Colonic mucosa (tissue), 4 donors: Measurements from ENCODE around the gene ZNHIT1. TPM values are rescaled to one million over a fixed set of nuclear protein-coding genes. Genes with fewer than 3 reads are reported as not detected.

Experiments used
- DNase-seq: peaks from one replicate; pipeline ENCODE4 v3.0.0-alpha.2; 2020
- H3K27ac ChIP-seq: fragments of 200-600 bp; one replicate; pipeline ENCODE4 v1.8.0; 2021
- H3K27me3 ChIP-seq: fragments of 200-600 bp; one replicate; pipeline ENCODE4 v1.8.0; 2021
- H3K36me3 ChIP-seq: fragments of 200-600 bp; one replicate; pipeline ENCODE4 v1.8.0; 2021
- H3K4me1 ChIP-seq: fragments of 200-600 bp; one replicate; pipeline ENCODE4 v1.8.0; 2021; ENCODE audit warnings: mild to moderate bottlenecking
- H3K4me3 ChIP-seq: fragments of 200-600 bp; one replicate; pipeline ENCODE4 v1.8.0; 2021
- H3K9ac ChIP-seq, 2 donors: one replicate each; pipeline ENCODE4 v1.7.0; 2013; ENCODE audit warnings: control low read depth in 2 of 2, low read depth in 2 of 2, low read length in 2 of 2
- H3K9me3 ChIP-seq: fragments of 200-600 bp; one replicate; pipeline ENCODE4 v1.8.0; 2021
- intact Hi-C: fragments of 100-400 bp; cut with DNase I; formaldehyde crosslinking; loops from one replicate; pipeline ENCODE4 v1.14.1; 2022
- total RNA-seq, 2 donors: library from RNA; stranded (reverse); fragmentation: NEBNext Ultra II Directional in 1 of 2; extraction: Animal tissue kit (Norgen Biotek cat#: 25700) in 1 of 2; gene quantifications; one replicate each; pipeline ENCODE4 v1.2.1, GENCODE V29; 2021
- TF ChIP-seq, protein P1 (sequence below): fragments of 200-600 bp; IDR thresholded peaks from one replicate; pipeline ENCODE4 v1.8.0; 2022; ENCODE audit warnings: antibody characterized with exemption, mild to moderate bottlenecking
- donor health status: healthy.
- donor health status: DM: no; HTN: no; CAD: no.
- donor health status: DM: no; HTN: no; CAD: no.

The ZNHIT1 gene
- total RNA-seq, 2 donors from 2014 or later = 85.7 to 98.1 TPM

GRCh38 chr7:101223528-101223927 is 5.6 kb downstream of the ZNHIT1 start:
- no peaks in the 10 kb centered on the region for H3K4me1 ChIP-seq
- no peaks in the 10 kb centered on the region for H3K27me3 ChIP-seq
- TF ChIP-seq, protein P1, sequence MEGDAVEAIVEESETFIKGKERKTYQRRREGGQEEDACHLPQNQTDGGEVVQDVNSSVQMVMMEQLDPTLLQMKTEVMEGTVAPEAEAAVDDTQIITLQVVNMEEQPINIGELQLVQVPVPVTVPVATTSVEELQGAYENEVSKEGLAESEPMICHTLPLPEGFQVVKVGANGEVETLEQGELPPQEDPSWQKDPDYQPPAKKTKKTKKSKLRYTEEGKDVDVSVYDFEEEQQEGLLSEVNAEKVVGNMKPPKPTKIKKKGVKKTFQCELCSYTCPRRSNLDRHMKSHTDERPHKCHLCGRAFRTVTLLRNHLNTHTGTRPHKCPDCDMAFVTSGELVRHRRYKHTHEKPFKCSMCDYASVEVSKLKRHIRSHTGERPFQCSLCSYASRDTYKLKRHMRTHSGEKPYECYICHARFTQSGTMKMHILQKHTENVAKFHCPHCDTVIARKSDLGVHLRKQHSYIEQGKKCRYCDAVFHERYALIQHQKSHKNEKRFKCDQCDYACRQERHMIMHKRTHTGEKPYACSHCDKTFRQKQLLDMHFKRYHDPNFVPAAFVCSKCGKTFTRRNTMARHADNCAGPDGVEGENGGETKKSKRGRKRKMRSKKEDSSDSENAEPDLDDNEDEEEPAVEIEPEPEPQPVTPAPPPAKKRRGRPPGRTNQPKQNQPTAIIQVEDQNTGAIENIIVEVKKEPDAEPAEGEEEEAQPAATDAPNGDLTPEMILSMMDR = no peak
- no peaks in the 10 kb centered on the region for H3K9me3 ChIP-seq
- no peak overlapping the region for H3K27ac ChIP-seq
- intact Hi-C loops = no loop called here
- DNase-seq = no peak
- peaks cover 11% of the 10 kb centered on the region for H3K36me3 ChIP-seq
- H3K9ac ChIP-seq = no peak overlapping the region
- H3K4me3 ChIP-seq = no peak overlapping the region

- no peak overlapping the region for H3K4me3 ChIP-seq
- TF ChIP-seq, protein P1 = no peak
- no peak overlapping the region for H3K9ac ChIP-seq
- H3K9me3 ChIP-seq = no peaks in the 10 kb centered on the region
- H3K27ac ChIP-seq = no peak overlapping the region
- H3K36me3 ChIP-seq = peaks cover 11% of the 10 kb centered on the region
- no peak for DNase-seq
- H3K27me3 ChIP-seq = no peaks in the 10 kb centered on the region
- H3K4me1 ChIP-seq = no peaks in the 10 kb centered on the region
- intact Hi-C loops = no loop called here
Observed at GRCh38 chr7:101225650-101226049, 7.7 kb downstream of the ZNHIT1 start.

- no peak overlapping the region for H3K4me3 ChIP-seq
- DNase-seq = no peak
- H3K9me3 ChIP-seq = no peaks in the 10 kb centered on the region
- H3K27me3 ChIP-seq = no peaks in the 10 kb centered on the region
- H3K4me1 ChIP-seq = no peaks in the 10 kb centered on the region
- H3K9ac ChIP-seq = no peak overlapping the region
- TF ChIP-seq, protein P1 = no peak
- intact Hi-C loops = no loop called here
- H3K27ac ChIP-seq = no peak overlapping the region
- peaks cover 11% of the 10 kb centered on the region for H3K36me3 ChIP-seq
Observed at GRCh38 chr7:101226721-101227120, 8.8 kb downstream of the ZNHIT1 start.

- TF ChIP-seq, protein P1 = no peak
- Histone ChIP-seq H3K4me3 (peak overlapping the region; percentile 29), H3K27me3 (no peaks in the 10 kb centered on the region), H3K9me3 (no peaks in the 10 kb centered on the region), H3K27ac (peak overlapping the region; percentile 68), H3K36me3 (no peaks in the 10 kb centered on the region), H3K4me1 (no peaks in the 10 kb centered on the region), H3K9ac (peak overlapping the region; percentile 63 to 79)
- peak; percentile 55 for DNase-seq
- intact Hi-C loops = no loop called here
Observed at GRCh38 chr7:101231644-101232043, 13.7 kb downstream of the ZNHIT1 start.

- H3K27ac ChIP-seq = peak overlapping the region; percentile 68
- H3K4me1 ChIP-seq = no peaks in the 10 kb centered on the region
- peak overlapping the region; percentile 29 for H3K4me3 ChIP-seq
- H3K9me3 ChIP-seq = no peaks in the 10 kb centered on the region
- no peaks in the 10 kb centered on the region for H3K36me3 ChIP-seq
- peak; percentile 91 for DNase-seq
- H3K27me3 ChIP-seq = no peaks in the 10 kb centered on the region
- H3K9ac ChIP-seq = peak overlapping the region; percentile 63 to 79
- intact Hi-C loops = no loop called here
- TF ChIP-seq, protein P1 = no peak
Observed at GRCh38 chr7:101232141-101232850, 14.3 kb downstream of the ZNHIT1 start.
